GM21515 (cell line): ENCODE data around the gene USHBP1.
A peak's percentile ranks its signal among the peaks of the same experiment; 100 is the strongest.
"Not testable (repeated sequence)": the region's sequence is repeated elsewhere in the genome, so short reads cannot be mapped to it uniquely, and the experiment has no call there.

Experiments
- ATAC-seq: cut with Tn5 transposase; IDR thresholded peaks from one replicate; pipeline ENCODE4 v1.9.1; 2021; ENCODE audit not compliant: unreplicated experiment

Gene USHBP1

GRCh38 chr19:17295551-17295950, 31.0 kb upstream of the USHBP1 start:
- ATAC-seq = not testable (repeated sequence)

GRCh38 chr19:17294051-17294891, 29.7 kb upstream of the USHBP1 start:
- no peak for ATAC-seq

- ATAC-seq = no peak
Observed at GRCh38 chr19:17293605-17294004, 29.1 kb upstream of the USHBP1 start.

- peak; percentile 71 for ATAC-seq
Observed at GRCh38 chr19:17292301-17293074, 27.9 kb upstream of the USHBP1 start.

- no peak for ATAC-seq
Observed at GRCh38 chr19:17289489-17289888, 24.9 kb upstream of the USHBP1 start.

GRCh38 chr19:17286752-17287151, 22.2 kb upstream of the USHBP1 start:
- no peak for ATAC-seq

GRCh38 chr19:17286263-17286662, 21.7 kb upstream of the USHBP1 start:
- ATAC-seq = no peak

- ATAC-seq = no peak
Observed at GRCh38 chr19:17285415-17286135, 21.0 kb upstream of the USHBP1 start.

- no peak for ATAC-seq
Observed at GRCh38 chr19:17283504-17283996, 19.0 kb upstream of the USHBP1 start.

- ATAC-seq = peak; percentile 56
Observed at GRCh38 chr19:17282488-17283125, 18.1 kb upstream of the USHBP1 start.

- ATAC-seq = no peak
Observed at GRCh38 chr19:17281391-17282304, 17.1 kb upstream of the USHBP1 start, which contains the start of gene ANKLE1. Gene ANKLE1, plus strand, starts transcription at chr19:17281901. Its CDS starts 20 bp downstream, at chr19:17281921.

GRCh38 chr19:17279436-17279835, 14.9 kb upstream of the USHBP1 start:
- no peak for ATAC-seq

- ATAC-seq = no peak
Observed at GRCh38 chr19:17275441-17276175, 11.1 kb upstream of the USHBP1 start.

- not testable (repeated sequence) for ATAC-seq
Observed at GRCh38 chr19:17274892-17275291, 10.3 kb upstream of the USHBP1 start.

GRCh38 chr19:17268754-17269153, 4.2 kb upstream of the USHBP1 start:
- no peak for ATAC-seq

- ATAC-seq = peak; percentile 82
Observed at GRCh38 chr19:17266975-17267788, 2.6 kb upstream of the USHBP1 start, which contains the start of gene BABAM1. Gene BABAM1, plus strand, starts transcription at chr19:17267443. Its CDS starts 1,364 bp downstream, at chr19:17268807.

- peak; percentile 21 for ATAC-seq
Observed at GRCh38 chr19:17266589-17266974, 2.0 kb upstream of the USHBP1 start.

GRCh38 chr19:17266026-17266425, 1.5 kb upstream of the USHBP1 start:
- ATAC-seq = no peak
